GM18861 (cell line): ENCODE data around the gene FANCC.

Source experiments
- ATAC-seq: cut with Tn5 transposase; IDR thresholded peaks from one replicate; pipeline ENCODE4 v1.9.1; 2021; ENCODE audit not compliant: unreplicated experiment

Gene FANCC

DNA sequence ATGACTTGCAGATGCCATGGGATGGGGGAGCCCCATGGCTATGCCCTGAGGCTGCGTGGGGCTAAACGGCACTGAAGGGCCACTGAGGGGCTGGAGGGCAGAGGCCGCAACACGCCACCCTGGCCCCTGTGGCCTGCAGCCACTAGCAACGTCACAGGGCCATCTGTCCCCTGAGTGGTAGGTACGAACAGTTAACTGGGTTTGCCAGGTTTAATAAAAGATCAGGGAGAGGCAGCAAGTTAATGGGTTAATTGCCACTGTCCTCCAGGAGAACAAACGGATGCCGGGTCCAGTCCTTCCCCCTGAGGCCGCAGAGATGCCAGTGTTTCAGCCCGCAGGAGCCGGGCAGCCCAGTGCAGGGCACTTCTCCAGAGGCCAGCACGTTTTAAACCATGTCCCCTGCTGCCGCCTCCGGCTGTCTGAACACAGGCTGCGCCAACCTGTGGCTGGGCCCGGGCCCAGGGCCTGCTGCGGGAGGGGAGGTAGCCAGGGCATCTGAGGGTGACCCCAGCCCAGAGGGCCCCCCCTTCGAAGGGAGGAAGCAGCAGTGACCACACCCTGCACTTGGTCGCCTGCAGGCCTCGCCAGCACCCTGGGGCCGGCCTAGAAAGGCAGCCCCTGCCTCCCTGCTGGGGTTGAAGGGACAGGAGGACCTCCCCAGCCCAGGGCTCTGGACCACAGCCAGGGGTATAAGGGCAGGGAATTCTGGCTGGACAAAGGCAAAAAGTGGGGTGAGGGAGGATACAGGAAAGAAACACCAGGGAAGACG is 227.3 kb downstream of the FANCC start:
- ATAC-seq: no peak

- ATAC-seq: no peak
Measured at GRCh38 chr9:95089257-95090022, 228.1 kb downstream of the FANCC start.

DNA sequence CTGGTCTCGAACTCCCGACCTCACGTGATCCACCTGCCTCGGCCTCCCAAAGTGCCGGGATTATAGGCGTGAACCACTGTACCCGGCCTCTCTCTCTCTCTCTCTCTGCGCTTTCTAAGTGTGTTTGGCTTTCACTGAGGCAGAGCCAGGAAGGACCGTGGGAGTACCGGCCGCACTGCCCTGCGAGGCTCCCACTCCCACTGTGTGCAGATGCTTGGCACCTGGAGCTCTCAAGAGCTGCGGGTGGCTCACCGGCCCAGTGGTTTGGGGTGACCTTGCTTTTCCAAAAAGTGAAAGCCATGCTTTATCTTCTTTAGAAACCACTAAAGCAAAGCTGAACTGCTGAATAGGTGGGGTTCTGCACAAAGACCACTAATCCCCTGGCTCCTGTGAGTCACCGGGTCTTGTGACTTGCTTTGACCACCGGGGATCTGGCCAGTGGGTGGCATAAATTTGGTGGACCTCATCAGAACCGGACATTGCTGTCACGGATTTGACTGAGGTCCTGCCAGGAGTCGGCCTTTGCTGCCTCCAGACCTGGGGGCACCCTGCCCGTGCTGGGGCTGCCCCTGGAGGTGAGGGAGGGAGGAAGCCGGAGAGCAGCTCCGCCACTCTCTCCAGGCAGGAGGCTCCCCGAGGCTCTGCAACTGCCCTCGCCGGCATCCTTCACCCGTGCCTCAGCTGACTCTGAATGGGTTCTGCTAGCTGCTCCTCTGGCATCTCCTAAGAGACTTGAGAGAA is 228.9 kb downstream of the FANCC start:
- ATAC-seq: no peak

- ATAC-seq: no peak
Measured at GRCh38 chr9:95087659-95088242, 229.8 kb downstream of the FANCC start.

- no peak for ATAC-seq
Measured at GRCh38 chr9:95086564-95086955, 230.9 kb downstream of the FANCC start.

GRCh38 chr9:95085861-95086563 is 231.5 kb downstream of the FANCC start:
- ATAC-seq: no peak

DNA sequence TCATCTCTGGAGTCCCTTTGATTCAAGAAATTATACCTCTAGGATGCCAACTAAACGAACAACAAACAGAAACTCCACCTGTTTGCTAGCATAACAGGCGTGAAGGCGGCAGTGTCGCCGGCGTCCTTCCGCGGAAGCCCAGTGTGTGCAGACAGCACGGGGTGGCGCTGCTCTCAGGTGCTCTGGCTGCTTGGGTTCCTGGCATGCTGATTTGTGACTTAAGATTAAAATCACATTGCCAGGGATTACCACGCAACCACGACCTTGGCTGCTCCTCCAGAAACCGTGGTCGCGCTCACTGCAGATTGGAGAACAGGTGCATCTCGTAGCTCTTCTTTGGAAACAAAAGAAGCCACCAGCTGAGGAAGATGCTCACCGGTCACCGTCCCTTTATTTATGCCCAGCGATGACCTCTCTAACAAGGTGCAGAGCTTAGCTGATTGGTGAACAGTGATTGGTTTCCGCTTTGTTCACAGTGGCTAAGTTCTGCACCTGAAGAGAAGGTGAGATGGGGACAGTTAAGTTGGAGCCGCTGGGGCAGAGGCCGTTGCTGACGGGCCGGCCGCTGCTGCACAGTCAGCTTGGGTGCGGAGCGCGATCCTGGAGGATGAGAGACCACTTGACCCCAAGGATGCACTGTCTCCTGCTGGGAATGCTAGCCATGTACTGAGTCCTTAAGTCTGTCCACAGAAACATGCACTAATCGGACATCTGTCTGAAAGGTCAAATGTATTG is 232.3 kb downstream of the FANCC start:
- no peak for ATAC-seq

DNA sequence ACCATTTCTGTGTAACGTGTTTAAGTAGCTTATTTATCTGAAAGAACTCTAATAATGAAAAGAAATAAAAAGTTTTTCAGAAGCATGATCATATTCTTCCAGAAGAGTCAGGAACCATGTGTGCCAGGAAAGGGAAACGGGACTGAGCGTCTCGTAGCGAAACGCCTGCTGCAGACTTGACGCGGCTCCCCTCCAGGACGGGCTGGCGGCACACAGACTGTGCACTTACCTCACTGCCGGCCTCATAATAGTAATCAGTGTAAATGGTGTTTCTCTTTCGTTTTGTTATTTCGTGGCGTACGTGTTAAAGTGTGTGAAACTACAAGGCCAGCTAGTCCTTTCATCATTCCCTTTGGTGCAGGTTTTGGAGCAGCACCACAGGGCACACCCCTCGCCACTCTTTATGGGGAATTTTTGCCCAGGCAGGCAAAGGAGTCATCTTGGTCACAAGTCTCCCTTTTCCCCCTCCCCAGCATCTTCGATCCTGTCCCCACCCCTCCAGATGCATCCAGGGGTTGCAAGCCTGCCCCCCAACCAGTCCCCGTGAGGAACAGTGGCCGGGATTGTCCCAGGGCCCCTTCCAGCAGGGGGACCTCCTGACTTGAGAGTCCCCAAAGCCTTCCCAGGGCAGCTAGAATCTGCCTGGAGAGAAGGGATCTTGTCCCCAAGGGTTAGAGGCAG is 233.1 kb downstream of the FANCC start:
- ATAC-seq: no peak

- ATAC-seq: no peak
Measured at GRCh38 chr9:95083086-95083768, 234.3 kb downstream of the FANCC start.

DNA sequence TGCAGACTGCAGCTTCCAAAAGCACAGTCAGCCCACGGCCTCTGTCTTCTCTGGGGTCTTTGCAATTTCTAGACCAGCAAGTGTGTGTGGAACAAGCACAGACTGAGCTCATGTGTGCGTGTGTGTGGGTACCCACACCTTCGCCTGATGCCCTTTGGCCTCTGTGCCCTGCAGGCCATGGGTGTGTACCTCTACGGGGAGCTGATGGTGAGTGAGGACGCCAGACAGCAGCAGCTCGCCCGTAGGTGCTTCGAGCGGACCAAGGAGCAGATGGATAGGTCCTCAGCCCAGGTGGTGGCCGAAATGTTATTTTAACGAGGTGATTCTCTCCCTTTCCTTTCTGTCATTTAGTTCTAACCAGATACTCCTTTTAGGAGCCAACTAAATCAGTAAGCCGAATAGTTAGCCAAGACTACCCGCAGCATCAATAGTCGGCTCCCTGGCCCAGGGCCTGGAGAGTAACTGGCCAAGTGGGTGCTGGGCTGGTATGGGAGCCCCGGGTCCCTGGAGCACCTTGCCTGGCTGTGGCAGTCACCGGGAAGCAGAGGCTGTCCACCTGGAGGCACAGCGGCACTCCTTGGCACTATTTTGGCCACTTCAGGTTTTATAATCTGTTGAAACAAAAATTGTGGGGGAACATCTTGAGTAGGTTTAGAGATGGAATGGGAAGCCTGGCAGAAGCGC is 235.0 kb downstream of the FANCC start:
- ATAC-seq: no peak

DNA sequence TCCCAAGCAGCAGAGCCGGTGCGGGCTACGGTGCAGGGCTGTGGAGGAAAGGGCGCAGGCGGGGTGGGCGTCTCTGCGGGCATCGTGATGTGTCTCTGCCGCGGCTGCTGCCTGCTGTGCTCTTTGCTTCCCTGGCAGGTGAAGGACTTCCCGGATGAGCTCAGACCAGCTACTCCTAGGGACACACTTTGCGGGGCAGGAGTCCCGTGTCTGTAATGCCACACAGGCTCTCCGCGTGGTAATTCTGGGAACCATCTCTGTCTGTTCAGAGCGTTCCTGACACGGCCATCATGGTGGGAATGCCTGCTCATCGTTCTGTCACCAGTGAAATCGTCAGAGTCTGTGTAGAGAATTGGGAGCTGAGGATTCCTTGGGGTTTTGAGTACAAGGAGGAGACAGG is 235.5 kb downstream of the FANCC start:
- no peak for ATAC-seq

DNA sequence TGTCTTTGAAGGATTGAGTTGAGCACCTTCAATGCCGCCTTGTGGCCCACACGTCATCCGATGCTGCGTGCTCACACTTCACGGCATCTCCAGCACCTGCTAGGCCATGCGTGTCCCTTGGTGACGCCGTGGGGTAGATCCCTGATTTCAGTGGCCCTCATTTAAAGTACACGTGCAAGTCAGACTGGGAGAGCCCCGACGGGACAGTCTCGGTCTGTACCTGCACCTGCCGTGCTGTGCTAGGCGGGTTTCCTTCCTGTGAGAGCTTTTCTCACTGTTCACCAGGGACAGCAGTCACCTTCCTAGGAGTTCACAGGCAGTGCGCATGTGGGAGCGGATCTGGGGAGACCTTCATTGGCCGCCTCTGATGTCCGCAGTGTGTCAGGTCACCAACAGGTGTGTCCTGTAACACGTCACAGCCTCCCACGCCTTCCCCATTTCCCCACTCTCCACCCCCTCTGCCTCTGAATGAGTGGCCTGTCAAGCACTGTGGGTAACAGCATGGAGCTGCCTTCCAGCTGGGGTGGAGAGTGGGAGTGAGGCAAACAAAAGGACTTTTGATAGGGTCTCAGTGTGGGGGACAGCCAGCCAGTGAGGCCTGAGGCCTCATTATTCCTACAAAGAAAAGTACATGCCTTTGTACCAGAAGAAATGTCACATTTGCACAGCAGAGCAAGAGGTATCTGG is 236.4 kb downstream of the FANCC start:
- no peak for ATAC-seq

DNA sequence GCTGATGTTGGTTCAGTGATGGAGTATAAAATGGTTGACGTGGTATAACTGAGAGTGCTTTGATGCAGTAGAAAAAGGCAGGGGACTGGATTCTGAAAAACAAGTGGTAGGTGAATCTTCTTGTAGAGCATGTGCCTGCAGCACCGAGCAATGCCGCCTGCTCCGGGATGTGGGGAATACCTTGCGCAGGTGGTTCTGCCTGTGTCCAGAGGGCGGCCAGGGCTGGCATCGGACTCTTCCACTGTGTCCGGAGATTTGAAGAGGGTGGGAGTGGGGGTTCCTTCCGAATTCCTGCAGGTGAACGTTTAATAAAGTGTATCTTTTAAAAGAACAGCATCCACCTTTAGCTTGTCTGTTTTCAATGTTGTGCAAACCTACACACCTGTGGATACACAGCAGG is 238.0 kb downstream of the FANCC start:
- ATAC-seq: no peak

DNA sequence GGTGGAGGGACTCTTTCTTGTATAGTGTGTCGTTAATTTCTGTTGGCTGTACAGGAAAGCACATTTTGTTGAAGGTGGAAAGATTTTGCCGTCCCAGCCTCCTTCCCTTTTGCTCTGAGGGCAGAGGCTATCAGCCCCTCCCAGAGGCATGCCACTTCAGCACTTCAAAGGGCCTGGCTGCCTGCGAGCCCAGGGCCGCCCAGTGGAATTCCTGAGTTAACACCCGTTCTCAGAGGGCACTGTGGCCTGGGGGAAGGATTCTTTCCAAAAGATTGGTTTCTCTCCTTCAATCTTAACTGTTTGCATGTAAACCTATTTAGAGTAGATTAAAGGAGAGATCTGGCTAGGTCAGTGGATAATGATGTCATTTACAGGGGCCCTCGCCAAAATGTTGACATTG is 238.6 kb downstream of the FANCC start:
- no peak for ATAC-seq

GRCh38 chr9:95078511-95078910 is 239.0 kb downstream of the FANCC start:
- ATAC-seq: no peak

- ATAC-seq: no peak
Measured at GRCh38 chr9:95077766-95078370, 239.6 kb downstream of the FANCC start.

- ATAC-seq: no peak
Measured at GRCh38 chr9:95077053-95077765, 240.3 kb downstream of the FANCC start.
